ENCODE data around the gene TARS3.
"Not testable (repeated sequence)": the region's sequence is repeated elsewhere in the genome, so short reads cannot be mapped to it uniquely, and the experiment has no call there.

TARS3 gene

DNA sequence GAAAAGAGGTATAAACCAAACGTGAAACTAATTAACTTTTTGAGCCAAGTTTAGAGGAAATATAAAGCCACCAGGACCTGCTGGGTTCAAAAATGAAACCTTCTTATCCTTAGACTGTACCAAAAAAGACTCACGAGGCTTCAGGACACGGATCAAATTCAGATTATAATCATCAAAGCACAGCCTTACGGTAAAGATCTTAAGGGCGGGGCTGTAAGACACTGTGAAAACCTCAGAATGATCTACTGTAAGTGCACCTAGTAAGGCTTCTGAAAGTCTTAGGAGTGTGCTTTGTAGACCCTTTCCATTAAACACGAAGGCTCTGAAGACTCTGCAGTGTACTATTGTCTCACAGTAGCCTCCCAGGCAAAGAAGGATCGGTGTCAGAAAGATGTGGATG, 26.8 kb downstream of the TARS3 start:
- no peak for DNase-seq

DNA sequence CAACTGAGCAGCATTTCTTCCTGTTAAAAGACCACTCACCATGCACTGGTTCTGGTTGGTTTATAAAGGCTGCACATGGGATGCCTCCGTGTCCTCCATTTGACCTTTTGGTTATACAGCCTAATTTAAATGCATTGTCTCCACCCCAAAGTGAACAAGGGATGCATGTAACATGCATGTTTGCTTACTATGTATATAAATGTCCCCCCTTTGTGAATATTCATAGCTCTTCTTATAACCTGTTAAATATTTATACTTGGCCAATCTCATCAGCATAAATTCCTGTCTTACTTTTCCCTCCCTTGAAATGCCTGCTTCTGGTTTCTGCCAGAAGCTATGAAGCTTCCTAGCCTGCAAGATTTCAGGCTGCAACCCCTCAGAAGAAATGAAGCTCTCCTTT, 27.4 kb downstream of the TARS3 start:
- no peak for DNase-seq

- no peak for DNase-seq
These were observed 30.0 kb downstream of the TARS3 start for GRCh38 chr15:101694261-101694660.

GRCh38 chr15:101692801-101693598, 31.3 kb downstream of the TARS3 start:
- DNase-seq = no peak

DNA sequence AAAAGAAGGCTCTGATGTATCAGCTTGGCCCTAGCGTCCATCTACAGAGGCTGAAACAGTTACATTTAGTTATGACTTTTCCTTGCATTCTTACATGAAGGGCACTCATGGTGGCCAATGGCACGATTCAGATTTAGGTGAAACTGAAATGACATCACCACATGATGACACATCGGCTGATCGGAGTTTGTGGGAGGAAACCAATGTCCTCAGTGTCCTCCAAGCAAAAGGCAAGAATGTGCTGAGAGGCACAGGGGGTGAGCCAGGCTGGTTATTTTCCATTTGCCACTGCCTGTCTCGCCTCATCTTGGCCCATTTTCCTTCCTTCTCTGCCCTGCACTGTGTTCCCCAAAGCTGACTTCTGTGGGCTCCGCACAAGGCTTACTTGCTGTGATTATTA, 34.4 kb downstream of the TARS3 start:
- no peak for DNase-seq

- DNase-seq = no peak
These were observed 37.6 kb downstream of the TARS3 start for GRCh38 chr15:101686718-101687117.

DNA sequence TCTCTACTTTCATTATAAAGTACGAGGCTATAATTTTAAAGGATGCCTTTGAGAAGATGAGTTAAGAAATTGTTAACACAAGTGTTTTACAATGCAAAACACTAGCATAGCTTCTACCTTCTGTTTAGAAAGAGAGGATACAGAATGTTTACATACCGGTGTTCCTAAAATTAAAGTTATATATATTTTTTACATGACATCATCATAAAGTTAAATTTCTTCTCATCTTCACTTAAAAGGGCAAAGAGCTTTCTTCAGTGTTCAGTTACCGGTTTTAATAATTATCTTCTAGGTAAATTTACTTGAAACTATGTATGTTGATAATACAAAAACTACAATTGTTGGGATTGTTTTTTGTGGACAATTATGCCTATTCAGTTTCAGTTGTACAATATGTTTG, 39.4 kb downstream of the TARS3 start:
- DNase-seq = no peak

- no peak for DNase-seq
These were observed 39.9 kb downstream of the TARS3 start for GRCh38 chr15:101684384-101684783.

- DNase-seq = no peak
These were observed 44.5 kb downstream of the TARS3 start for GRCh38 chr15:101679806-101680205.

DNA sequence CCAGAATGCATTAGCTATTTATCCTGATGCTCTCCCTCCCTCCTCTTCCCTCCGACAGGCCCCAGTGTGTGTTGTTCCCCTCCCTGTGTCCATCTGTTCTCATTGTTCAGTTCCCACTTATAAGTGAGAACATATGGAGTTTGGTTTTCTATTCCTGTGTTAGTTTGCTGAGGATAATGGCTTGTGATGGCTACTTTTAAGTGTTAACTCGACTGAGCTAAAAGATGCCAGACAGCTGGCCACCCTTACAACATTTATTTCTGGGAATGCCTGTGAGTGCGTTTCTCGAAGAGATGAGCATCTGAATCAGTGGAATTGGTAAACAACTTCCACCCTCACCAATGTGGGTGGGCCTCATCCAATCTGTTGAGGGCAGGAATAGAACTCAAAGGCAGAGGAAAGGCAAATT, 47.3 kb downstream of the TARS3 start:
- DNase-seq = no peak

DNA sequence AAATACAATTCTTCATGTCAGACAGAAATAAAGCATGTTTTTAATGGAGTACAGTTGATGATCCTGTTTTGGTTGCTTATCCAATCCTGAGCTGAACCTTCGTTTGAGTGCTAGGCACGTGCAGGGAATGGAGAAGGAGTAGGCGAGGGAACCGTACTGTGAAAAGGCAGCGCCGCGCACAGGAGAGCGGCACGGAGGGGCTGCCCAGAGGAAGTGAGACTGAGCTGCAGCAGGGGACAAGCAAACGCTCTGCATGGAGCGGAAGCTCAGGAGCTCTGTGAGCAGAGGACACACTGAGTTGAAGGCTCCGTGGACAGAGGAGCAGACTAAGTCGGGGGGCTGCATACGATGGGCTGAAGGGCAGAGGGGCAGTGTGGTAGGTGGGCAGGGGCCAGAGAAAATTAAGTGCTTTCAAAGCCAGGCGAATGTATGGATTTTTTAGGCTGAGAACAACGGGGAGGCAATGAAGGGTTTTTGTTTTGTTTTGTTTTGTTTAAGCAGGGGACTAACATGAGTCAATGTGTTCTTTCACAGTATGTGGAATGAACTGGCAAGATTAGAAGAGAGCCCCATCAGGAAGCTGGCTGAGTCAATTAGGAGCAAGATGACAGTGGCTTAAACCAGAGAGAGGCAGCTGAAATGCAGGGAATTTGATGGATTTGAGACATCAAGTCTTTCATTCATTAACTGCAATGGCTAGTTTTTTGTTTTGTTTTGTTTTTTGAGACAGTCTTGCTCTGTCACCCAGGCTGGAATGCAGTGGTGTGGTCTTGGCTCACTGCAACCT, 48.3 kb downstream of the TARS3 start:
- no peak for DNase-seq

DNA sequence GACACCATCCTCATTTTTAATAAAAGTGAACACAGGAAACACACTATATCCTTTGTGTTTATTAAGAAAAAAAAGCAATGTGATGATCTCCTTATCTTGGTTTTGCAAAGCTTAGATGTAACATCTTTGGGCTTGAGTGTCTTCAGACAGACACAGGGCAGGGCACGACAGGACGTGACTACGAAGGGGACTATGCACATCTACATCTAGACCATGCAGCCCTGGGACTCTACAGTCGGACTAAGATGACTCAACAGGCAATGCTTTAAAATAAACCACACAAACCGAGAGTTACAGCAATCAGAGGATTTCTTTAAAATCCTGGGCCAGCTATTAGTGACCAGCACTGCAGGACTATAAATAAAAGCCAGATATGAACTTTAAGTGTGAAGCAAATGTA, 49.3 kb downstream of the TARS3 start:
- DNase-seq = no peak

GRCh38 chr15:101672298-101672697, 52.0 kb downstream of the TARS3 start:
- no peak for DNase-seq

DNA sequence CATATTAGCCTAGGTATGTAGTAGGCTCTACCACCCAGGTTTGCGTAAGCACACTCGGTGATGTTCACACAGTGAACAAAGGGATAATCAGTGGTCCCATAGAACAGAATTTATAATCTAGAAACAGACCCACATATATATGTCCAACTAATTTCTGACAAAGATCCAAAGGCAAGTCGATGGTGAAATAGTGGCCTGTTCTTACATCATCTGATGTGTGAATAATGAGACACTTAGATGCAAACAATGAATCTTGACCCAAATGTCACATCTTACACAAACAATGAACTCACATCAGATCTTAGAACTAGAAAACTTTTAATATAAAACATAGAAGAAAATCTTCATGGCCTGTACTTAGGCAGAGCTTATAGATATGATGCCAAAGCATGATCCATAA, 54.5 kb downstream of the TARS3 start:
- no peak for DNase-seq

- no peak for DNase-seq
These were observed 56.4 kb downstream of the TARS3 start for GRCh38 chr15:101667881-101668280.

DNA sequence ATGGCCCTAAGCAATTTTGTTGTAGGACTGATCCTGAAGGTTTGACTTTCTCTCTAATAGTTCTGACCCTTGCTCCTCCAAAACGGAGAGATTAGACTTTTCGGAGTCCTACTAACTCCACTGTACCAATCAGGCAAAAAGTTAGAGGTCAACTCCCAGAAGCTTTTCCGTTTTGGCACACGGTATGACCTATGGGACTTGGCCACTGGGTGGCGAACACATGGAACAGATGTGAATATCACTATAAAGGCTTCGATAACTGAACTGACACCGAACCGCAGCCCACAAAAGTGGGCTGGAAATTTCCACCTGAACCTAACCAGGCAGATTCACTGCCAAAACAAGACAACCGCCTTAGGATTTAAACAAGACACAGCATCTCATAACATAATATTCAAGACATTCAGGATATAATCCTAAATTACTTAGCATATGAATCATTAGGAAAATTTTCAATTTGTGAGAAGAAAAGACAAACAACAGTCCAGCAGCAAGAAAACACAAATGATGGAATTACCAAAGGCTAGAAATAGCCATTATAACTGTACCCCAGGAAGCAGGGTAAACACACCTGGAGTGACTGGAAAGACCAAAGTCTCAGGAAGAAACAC, 59.9 kb downstream of the TARS3 start:
- DNase-seq = no peak

GRCh38 chr15:101662203-101662602, 62.1 kb downstream of the TARS3 start:
- DNase-seq = no peak

- no peak for DNase-seq
These were observed 64.3 kb downstream of the TARS3 start for GRCh38 chr15:101660005-101660404.

DNA sequence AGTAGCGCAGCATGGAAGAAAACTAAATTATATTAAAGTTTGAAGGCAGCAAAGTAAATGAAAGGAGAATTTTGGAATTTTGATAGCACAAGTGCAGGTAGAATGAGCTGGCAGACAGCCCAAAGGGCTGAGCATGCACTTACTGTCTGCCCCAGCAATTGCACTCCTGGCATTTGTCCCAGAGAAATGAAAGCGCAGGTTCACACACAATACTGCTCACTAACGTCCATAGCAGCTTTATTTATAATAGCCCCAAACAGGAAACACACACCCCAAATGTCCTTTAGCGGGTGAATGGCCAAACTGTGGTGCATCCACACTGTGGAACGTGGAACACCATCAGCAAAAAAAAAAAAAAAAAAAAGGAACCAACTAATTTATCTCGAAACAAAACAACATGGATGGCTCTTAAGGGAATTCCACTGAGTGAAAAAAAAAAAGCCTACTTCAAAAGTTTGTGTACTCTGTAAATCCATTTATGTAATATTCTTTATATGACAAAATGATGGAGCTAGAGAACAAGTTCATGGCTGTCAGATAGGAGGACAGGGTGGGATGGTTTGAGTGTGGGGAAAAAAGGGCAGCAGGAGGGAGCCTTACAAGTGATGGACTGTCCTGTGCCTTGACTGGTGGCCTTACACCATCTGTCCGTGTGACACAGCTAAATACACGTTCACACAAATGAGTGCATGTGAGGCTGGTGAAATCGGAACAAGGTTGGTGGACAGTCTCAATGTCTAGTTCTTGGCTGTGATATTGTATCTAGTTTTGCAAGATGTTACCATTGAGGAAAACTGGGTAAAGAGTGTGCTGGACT, 66.1 kb downstream of the TARS3 start:
- DNase-seq = peak; percentile 12

DNA sequence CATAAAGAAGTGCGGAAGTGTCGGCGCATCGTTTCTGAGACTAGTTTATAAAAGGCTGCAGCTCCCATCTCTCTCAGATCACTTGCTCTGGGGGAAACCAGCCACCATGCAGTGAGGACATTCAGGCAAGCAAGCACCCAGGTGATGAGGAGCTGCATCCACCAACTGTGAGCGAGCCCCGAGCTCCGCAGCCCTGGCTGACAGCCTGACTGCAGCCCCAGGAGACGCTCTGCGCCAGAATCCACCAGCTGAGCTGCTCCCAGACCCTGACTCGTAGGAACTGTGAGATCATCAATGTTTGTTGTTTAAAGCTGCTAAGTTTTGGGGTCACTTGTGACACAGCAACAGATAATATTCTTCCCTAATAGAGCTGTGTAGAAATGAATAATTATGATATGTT, 67.1 kb downstream of the TARS3 start:
- DNase-seq = no peak

DNA sequence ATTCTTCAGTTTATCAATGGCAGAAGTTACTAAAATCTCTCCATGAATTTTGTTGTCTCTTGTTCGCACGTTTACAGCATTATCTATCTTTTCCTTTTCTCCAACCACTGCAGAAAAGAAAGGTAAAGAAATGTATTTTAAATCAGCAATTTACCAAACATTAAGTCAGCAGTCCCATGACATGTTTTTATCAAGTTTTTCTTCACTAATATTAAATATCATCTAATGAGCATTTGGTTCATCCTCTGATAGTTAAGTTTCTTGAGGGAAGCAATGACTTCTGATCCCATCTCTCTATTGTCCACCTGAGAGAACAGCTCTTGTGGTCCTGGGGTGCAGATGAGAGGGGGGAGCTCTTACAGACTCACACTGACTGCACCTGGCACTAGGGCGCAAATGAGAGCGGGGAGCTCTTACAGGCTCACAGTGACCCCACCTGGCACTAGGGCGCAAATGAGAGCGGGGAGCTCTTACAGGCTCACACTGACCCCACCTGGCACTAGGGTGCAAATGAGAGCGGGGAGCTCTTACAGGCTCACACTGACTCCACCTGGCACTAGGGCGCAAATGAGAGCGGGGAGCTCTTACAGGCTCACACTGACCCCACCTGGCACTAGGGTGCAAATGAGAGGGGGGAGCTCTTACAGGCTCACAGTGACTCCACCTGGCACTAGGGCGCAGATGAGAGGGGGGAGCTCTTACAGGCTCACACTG, 69.5 kb downstream of the TARS3 start:
- not testable (repeated sequence) for DNase-seq

- no peak for DNase-seq
These were observed 70.1 kb downstream of the TARS3 start for GRCh38 chr15:101654171-101654570.
